GM19324 (cell line): ENCODE data around the gene NDUFA7.
"Not testable (repeated sequence)": the region's sequence is repeated elsewhere in the genome, so short reads cannot be mapped to it uniquely, and the experiment has no call there.

Source experiments
- ATAC-seq: cut with Tn5 transposase; IDR thresholded peaks from one replicate; pipeline ENCODE4 v1.9.1; 2021; ENCODE audit warnings: mild to moderate bottlenecking, moderate library complexity; ENCODE audit not compliant: unreplicated experiment, low FRiP score

The NDUFA7 gene

DNA sequence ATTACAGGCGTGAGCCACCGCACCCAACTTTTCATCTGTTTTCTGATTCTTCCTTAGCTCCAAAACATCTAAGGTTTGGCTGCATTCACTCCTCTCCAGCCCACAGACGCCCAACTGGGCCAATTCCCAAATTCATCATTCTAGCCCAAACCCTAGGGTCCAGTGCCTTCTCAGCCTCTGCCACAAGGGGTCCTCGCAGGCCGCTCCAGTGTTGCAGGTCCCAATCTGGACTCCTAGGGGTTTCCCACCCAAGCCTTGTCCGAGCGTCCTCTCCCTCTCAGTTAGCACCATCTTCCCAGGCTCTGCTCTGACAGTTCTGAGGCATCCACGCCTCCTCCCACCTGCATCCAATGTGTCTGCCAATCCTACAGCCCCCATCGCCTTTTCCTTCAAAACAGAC is 29.8 kb downstream of the NDUFA7 start:
- ATAC-seq, result not testable (repeated sequence)

DNA sequence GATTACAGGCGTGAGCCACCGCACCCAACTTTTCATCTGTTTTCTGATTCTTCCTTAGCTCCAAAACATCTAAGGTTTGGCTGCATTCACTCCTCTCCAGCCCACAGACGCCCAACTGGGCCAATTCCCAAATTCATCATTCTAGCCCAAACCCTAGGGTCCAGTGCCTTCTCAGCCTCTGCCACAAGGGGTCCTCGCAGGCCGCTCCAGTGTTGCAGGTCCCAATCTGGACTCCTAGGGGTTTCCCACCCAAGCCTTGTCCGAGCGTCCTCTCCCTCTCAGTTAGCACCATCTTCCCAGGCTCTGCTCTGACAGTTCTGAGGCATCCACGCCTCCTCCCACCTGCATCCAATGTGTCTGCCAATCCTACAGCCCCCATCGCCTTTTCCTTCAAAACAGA is 44.7 kb downstream of the NDUFA7 start:
- not testable (repeated sequence) for ATAC-seq

DNA sequence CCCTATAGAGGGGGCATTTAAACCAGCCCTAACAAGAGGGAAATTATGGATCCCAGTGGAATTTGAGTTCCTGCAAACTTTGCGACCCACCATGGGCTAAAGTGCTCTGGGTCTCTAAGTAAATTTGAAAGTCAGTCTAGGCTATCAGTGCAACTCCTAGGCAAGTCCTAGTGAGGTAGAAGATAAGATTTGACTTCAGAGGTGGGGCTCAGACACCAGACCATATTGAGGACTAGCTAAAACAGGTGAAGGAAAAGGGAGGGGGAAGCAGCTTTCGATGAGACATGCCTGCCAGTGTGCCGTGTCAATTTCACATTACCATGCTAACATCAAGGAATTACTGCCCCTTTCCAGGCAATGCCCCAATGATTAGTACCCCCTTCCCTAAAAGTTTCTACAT is 51.5 kb downstream of the NDUFA7 start:
- no peak for ATAC-seq

DNA sequence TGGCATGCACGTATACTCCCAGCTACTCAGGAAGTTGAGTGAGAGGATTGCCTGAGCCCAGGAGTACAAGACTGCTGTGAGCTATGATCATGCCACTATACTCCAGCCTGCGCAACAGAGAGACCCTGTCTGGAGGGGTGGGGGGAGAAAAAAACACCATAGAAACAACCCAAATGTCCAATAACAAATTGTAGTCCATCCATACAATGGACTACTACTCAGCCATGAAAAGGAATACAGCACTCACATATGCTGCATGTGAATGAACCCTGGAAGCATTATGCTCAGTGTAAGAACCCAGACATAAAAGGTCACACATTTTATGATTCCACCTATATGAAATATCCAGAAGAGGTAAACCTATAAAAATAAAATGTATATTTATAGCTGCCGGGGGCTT is 55.3 kb downstream of the NDUFA7 start:
- no peak for ATAC-seq

DNA sequence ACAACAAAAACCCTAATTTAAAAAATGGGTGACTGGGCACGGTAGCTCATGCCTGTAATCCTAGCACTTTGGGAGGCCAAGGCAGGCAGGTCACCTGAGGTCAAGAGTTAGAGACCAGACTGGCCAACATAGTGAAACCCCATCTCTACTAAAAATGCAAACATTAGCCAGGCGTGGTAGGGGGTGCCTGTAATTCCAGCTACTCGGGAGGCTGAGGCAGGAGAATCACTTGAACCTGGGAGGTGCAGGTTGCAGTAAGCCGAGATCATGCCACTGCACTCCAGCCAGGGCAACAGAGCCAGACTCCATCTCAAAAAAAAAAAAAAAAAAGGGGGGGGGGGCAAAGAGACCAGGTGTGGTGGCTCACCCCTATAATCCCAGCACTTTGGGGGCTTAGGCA is 56.9 kb downstream of the NDUFA7 start:
- ATAC-seq, result not testable (repeated sequence)

DNA sequence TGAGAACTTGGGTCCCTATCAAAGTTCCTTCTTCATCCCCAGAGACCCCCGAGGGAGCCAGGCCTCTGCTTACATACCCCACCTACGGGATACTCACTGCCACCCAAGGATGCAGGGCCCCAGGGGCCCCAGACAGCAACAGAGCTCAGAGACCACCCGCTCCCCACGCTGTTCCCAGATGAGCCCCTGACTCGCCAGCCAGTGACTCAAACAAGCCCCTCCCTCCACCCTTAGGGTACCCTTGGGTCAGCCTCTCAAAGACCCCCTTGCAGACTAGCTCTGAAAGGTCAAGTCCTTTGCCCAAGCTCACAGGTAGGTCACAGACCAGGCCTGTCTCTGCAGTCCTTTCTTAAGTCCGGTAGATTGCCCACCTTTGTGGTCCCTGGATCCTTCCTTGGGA is 58.7 kb downstream of the NDUFA7 start:
- no peak for ATAC-seq

DNA sequence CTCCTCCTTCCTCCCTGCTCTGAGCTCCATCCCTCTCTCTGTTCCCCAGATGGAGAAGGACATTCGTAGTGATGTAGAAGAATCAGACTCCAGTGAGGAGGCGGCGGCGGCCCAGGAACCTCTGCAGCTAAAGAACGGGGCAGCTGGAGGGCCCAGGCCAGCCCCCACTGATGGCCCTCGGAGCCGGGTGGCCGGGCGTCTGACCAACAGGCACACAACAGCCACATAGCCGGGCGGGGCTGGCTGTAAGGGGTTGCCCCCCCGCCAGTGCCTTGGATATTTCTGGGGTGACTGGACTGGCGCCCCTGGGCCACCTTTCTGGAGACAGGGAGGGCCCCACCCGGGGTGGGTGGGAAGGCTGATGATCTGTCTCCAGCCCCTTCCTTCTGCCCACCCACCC is 59.3 kb downstream of the NDUFA7 start:
- ATAC-seq, result no peak

DNA sequence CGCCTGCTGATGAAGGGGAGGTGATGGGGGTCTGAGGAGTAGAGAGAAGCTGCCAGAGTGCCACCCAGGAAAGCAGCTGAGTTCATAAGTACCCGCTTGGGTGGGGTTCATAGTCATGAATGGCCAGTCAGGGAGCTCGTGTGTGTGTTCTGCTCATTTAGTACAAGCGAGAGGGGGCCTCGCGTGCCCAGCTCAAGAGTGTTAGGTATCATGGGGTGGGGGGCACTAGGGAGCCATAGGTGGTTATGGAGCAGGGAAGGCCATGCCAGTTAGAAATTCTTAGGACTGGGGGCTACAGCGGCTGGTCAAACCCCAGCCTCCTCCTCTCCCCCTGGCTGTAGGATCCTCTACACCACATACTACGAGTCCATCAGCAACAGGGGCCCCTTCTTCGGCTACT is 59.8 kb downstream of the NDUFA7 start:
- ATAC-seq, result no peak
